Stimulated activated naive CD8-positive, alpha-beta T cell treated with anti-CD3 and anti-CD28 coated beads, Interleukin-15, Interleukin-2, amounts not matched to agents 100 U/mL and 50 U/mL, for 24 hours (primary cell): ENCODE results near the gene PSME3.
"Not testable (repeated sequence)": the region's sequence is repeated elsewhere in the genome, so short reads cannot be mapped to it uniquely, and the experiment has no call there.

ENCODE experiments used
- ATAC-seq: fragments of 150-1000 bp; cut with Tn5 transposase; one replicate; pipeline ENCODE4 v1.10.0; 2021
- DNase-seq: peaks from one replicate; pipeline ENCODE4 v3.0.0; 2021

The PSME3 gene

GRCh38 chr17:42878123-42878880, 45.1 kb downstream of the PSME3 start:
- ATAC-seq (no peak), DNase-seq (no peak)

GRCh38 chr17:42878924-42879595, 45.9 kb downstream of the PSME3 start:
- ATAC-seq (no peak), DNase-seq (no peak)

DNA sequence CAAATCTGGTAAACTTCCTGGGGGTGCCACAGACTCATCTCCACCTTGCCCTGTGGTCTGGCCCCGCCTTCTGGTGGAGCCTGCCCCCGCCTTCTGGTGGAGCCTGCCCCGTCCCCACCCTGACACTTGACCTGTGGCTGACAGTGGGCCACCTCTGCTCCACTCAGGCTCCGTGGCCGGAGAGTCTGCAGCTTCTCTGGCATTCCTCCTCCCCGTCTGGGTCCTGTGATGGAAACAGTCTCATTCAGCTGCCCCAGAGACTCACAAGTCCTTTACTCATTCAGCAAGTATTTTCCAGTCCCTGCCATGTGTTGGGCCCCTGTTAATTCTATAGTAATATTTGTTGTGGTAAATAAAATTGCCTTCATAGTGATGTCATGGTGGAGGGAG, 46.4 kb downstream of the PSME3 start:
- ATAC-seq (no peak), DNase-seq (no peak)

DNA sequence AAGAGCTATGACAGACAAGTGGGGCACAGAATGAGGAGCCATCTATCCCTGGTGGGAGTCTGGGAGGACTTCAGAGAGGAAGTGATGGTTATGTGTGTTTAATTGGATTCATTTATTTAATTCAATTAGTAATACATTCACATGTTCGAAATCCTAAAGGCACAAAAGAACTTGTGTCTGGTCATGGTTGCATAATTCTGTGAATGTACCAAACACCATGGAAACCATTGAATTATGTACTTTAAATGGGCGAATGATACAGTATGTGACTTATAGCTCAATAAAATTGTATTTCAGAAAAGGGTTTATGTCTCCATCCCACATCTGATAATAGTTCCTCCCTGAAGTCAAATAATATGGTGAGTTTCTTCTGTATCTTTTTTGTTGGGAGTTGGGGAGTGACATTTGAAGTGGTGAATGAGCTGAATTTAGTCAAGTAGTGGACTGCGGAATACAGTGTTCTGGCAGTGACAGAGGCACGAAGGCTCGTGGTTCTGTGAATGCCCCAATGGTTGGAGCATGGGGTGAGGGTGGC, 47.6 kb downstream of the PSME3 start:
- ATAC-seq (no peak), DNase-seq (no peak)

GRCh38 chr17:42881706-42882105, 48.5 kb downstream of the PSME3 start:
- DNase-seq, ATAC-seq: not testable (repeated sequence)

DNA sequence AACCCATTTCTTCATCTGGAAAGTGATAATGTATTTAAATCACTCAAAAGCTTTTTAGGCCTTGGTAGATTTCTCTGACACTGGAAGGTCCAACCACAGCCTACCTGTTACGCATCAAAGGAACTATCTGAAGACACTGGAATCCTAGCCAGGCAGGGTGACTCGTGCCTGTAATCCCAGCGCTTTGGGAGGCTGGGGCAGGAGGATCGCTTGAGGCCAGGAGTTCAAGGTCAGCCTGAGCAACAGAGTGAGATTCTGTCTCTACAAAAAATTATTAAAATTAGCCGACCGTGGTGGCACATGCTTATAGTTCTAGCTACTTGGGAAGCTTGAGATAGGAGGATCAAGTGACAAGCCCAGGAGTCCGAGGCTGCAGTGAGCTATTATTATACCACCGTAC, 49.0 kb downstream of the PSME3 start:
- no peak for ATAC-seq
- no peak for DNase-seq

GRCh38 chr17:42883802-42884558, 50.8 kb downstream of the PSME3 start:
- ATAC-seq: no peak
- no peak for DNase-seq

DNA sequence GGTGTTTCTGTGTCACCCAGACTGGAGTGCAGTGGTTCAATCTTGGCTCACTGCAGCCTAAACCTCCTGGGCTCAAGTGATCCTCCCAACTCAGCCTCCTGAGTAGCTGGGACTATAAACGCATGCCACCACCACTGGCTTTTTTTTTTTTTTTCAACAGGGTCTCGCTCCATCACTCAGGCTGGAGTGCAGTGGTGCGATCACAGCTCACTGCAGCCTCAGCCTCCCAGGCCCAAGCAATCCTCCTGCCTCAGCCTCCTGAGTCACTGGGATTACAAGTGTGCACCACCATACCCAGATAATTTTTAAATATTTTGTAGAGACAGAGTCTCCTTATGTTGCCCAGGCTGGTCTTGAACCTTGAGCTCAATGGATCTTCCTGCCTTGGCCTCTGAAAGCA, 52.6 kb downstream of the PSME3 start:
- not testable (repeated sequence) for ATAC-seq

GRCh38 chr17:42886283-42887176, 53.3 kb downstream of the PSME3 start:
- DNase-seq (no peak), ATAC-seq (no peak)

More for the DNA sequence above, 52.6 kb downstream of the PSME3 start:
- DNase-seq: not testable (repeated sequence)

GRCh38 chr17:42889809-42890208, 56.6 kb downstream of the PSME3 start:
- no peak for DNase-seq

DNA sequence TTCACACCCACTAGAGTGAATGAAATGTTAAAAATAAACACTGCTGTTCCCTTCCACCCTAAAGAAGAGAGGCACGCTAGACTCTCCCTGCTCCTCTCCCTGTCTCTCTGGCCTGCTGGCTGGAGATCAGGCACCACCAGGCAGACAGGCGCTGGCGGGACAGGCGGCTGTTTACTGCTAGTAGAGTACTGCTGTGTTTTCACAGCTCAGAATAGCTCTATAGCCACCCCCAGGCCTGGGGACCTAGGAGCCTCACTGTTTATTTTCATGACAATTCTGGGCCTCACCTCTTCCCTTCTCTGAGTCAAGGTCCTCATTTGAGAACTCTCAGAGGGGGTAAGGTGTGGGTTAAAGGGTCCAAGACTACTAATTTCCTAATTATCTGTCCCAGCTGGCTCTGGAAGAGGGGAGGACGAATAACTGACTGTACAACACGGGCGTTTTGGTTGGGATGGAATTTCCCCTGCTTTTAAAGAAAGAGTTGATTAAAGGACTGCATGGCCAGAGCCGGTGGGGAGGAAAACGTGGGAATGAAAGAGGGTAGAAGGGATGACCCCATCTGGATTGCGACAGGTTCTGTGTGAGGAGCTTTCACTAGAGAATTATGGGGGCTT, 58.4 kb downstream of the PSME3 start:
- DNase-seq (no peak), ATAC-seq (no peak)

More at GRCh38 chr17:42889809-42890208, 56.6 kb downstream of the PSME3 start:
- ATAC-seq: no peak

GRCh38 chr17:42893359-42893758, 60.2 kb downstream of the PSME3 start:
- ATAC-seq (no peak), DNase-seq (no peak)
